Activated CD4-positive, alpha-beta T cell treated with anti-CD3 and anti-CD28 coated beads, Interleukin-2, amount 10 ng/mL, durations not matched to agents 7 days and 5 days (primary cell): ENCODE measurements around the gene CFAP43. TPM values are rescaled to one million over a fixed set of nuclear protein-coding genes. Genes with fewer than 3 reads are reported as not detected.

Experiments used
- CTCF ChIA-PET: fragments of 350-600 bp; sonication (Branson Sonifier 250); formaldehyde crosslinking; loops from one replicate; lab custom pipeline; 2021; ENCODE audit warnings: antibody characterized with exemption; lab: Charles Lee
- POLR2A ChIA-PET: fragments of 350-600 bp; sonication (Branson Sonifier 250); formaldehyde crosslinking; loops from one replicate; lab custom pipeline; 2021; ENCODE audit warnings: antibody characterized with exemption; lab: Charles Lee
- DNase-seq: peaks from one replicate; pipeline ENCODE4 v3.0.0-alpha.2; 2020
- H3K27ac Mint-ChIP-seq: one replicate; pipeline ENCODE4 v1.8.0; 2021; ENCODE audit warnings: mild to moderate bottlenecking, moderate library complexity, mixed read lengths
- H3K27me3 Mint-ChIP-seq: one replicate; pipeline ENCODE4 v1.8.0; 2021; ENCODE audit warnings: mixed read lengths
- H3K36me3 Mint-ChIP-seq: one replicate; pipeline ENCODE4 v1.8.0; 2021; ENCODE audit warnings: low read depth, mixed read lengths
- H3K4me1 Mint-ChIP-seq: one replicate; pipeline ENCODE4 v1.8.0; 2021; ENCODE audit warnings: mixed read lengths
- H3K4me3 Mint-ChIP-seq: one replicate; pipeline ENCODE4 v1.8.0; 2021; ENCODE audit warnings: mild to moderate bottlenecking, moderate library complexity, mixed read lengths
- H3K9me3 Mint-ChIP-seq: one replicate; pipeline ENCODE4 v1.8.0; 2021; ENCODE audit warnings: mixed read lengths
- total RNA-seq, 2 experiments: library from RNA; stranded (reverse); gene quantifications; one replicate each; pipeline ENCODE4 v1.2.3, GENCODE V29; 2021

The CFAP43 gene
- total RNA-seq, 2 experiments from 2014 or later, result not detected

GRCh38 chr10:104144931-104145330, 87.2 kb downstream of the CFAP43 start:
- Mint-ChIP-seq H3K9me3 (no peaks in the 10 kb centered on the region), H3K27me3 (peaks cover 42% of the 10 kb centered on the region), H3K4me1 (no peaks in the 10 kb centered on the region), H3K4me3 (no peak overlapping the region), H3K36me3 (no peaks in the 10 kb centered on the region), H3K27ac (no peak overlapping the region)
- ChIA-PET CTCF (no interaction called here), POLR2A (interaction anchor here (0.6 to 0.7 kb wide), 2 partner anchors 126 to 534 kb away, joined by 3 to 8 read pairs; no protein-coding TSS in a partner anchor)
- DNase-seq, result no peak

DNA sequence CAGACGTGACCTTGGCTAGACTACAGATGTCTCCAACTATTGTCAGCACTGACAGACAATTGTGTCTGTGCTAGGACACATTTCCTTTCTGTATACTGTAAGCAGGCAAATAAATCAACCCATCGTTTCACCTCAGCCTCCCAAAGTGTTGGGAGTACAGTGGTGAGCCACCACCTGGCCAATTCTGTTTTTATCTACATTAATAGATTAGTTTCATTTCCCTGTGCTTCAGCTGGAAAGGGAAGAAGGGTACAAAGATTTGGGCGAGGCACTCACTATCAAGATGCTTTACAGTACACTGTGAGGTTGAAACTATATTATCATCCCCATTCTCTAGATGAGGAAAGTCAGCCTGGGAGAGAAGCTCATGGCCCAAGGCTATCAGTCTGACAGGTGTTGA, 88.3 kb downstream of the CFAP43 start:
- no peak for DNase-seq
- Mint-ChIP-seq H3K36me3 (no peaks in the 10 kb centered on the region), H3K4me1 (no peaks in the 10 kb centered on the region), H3K27ac (no peak overlapping the region), H3K9me3 (no peaks in the 10 kb centered on the region), H3K4me3 (no peak overlapping the region), H3K27me3 (peaks cover 43% of the 10 kb centered on the region)
- CTCF ChIA-PET, result interaction anchor here (1.2 kb wide), 1 partner anchor 22 kb away, joined by 3 read pairs; the partner anchor contains the start of gene SFR1
- POLR2A ChIA-PET, result no interaction called here

DNA sequence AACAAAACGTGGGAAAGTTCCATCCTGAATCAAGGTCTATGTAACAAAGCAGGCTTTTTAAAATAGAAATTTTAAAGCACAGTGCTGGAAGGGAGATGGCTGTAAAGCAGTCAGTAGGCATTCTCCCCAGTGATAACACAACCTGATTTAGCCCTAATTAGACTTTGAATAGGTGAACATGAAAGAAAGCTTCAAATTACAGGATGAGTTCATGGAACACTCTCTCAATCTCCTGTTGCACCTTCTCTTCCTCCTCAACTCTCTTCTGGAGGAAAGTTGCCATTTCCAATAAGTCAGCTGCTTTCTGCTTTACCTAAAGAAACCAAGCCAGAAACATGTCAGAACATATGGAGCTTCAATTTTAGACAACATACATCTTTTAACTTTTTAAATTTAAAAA, 90.1 kb downstream of the CFAP43 start:
- Mint-ChIP-seq H3K27ac (no peak overlapping the region), H3K36me3 (no peaks in the 10 kb centered on the region), H3K9me3 (no peaks in the 10 kb centered on the region), H3K4me1 (no peaks in the 10 kb centered on the region), H3K27me3 (peaks cover 36% of the 10 kb centered on the region), H3K4me3 (no peak overlapping the region)
- DNase-seq, result no peak
- ChIA-PET POLR2A (no interaction called here), CTCF (no interaction called here)

GRCh38 chr10:104139221-104139620, 92.9 kb downstream of the CFAP43 start:
- H3K4me3 Mint-ChIP-seq, result no peak overlapping the region
- CTCF ChIA-PET, result interaction anchor here (0.7 to 1.7 kb wide), 2 partner anchors 17 to 452 kb away, joined by 3 to 5 read pairs; partner anchors contain the start of gene SFR1
- POLR2A ChIA-PET, result no interaction called here
- H3K4me1 Mint-ChIP-seq, result no peaks in the 10 kb centered on the region
- no peak for DNase-seq
- peaks cover 23% of the 10 kb centered on the region for H3K27me3 Mint-ChIP-seq
- no peak overlapping the region for H3K27ac Mint-ChIP-seq
- H3K9me3 Mint-ChIP-seq, result no peaks in the 10 kb centered on the region
- H3K36me3 Mint-ChIP-seq, result no peaks in the 10 kb centered on the region

DNA sequence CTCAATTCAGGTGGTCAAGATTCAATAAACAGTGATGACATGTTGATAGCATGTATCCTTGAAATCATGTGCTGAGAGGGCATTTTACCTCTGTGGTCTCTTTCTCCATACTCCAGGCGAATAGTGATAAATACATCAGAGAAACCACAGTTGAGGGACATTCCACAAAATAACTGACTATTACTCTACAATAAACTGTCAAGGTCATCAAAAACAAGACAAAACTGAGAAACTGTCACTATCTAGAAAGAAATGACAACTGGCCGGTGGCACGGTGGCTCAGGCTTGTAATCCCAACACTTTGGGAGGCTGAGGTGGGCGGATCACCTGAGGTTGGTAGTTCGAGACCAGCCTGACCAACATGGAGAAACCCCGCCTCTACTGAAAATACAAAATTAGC, 94.0 kb downstream of the CFAP43 start:
- POLR2A ChIA-PET, result no interaction called here
- CTCF ChIA-PET, result interaction anchor here (0.6 kb wide), 1 partner anchor 281 kb away, joined by 3 read pairs; no protein-coding TSS in a partner anchor
- no peaks in the 10 kb centered on the region for H3K4me1 Mint-ChIP-seq
- peaks cover 28% of the 10 kb centered on the region for H3K27me3 Mint-ChIP-seq
- DNase-seq, result no peak
- H3K4me3 Mint-ChIP-seq, result no peak overlapping the region
- no peaks in the 10 kb centered on the region for H3K36me3 Mint-ChIP-seq
- H3K9me3 Mint-ChIP-seq, result no peaks in the 10 kb centered on the region
- no peak overlapping the region for H3K27ac Mint-ChIP-seq

DNA sequence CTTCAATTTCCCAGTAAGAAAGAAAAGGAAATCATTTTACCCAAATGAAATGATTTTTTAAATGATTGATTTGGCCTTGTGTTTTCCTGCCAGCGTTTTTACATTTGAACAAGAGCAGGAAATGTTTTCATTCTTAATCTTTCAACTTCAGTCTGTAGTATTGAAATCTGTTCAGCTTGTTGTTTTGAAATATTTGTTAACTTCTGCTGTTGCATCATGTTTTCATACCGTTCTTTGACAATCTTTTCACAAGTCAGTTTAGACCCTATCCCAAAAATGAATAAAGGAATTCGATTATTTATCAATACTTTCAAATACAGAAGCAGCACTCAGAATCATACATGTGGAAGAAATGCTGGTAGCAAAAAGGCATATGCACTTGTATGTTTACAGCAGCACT, 102.1 kb downstream of the CFAP43 start:
- H3K4me1 Mint-ChIP-seq, result peaks cover 7% of the 10 kb centered on the region
- ChIA-PET CTCF (interaction anchor here (1.1 kb wide), 1 partner anchor 9 kb away, joined by 3 read pairs; the partner anchor contains the start of gene SFR1), POLR2A (no interaction called here)
- H3K4me3 Mint-ChIP-seq, result no peak overlapping the region
- no peak for DNase-seq
- H3K9me3 Mint-ChIP-seq, result no peaks in the 10 kb centered on the region
- no peak overlapping the region for H3K27ac Mint-ChIP-seq
- peaks cover 21% of the 10 kb centered on the region for H3K27me3 Mint-ChIP-seq
- peaks cover 13% of the 10 kb centered on the region for H3K36me3 Mint-ChIP-seq

- Mint-ChIP-seq H3K27me3 (peaks cover 8% of the 10 kb centered on the region), H3K4me1 (peaks cover 17% of the 10 kb centered on the region), H3K4me3 (no peak overlapping the region), H3K9me3 (no peaks in the 10 kb centered on the region), H3K27ac (no peak overlapping the region), H3K36me3 (peaks cover 18% of the 10 kb centered on the region)
- DNase-seq, result no peak
- ChIA-PET CTCF (no interaction called here), POLR2A (no interaction called here)
These were observed 104.0 kb downstream of the CFAP43 start for GRCh38 chr10:104128214-104128613.

GRCh38 chr10:104127411-104127810, 104.8 kb downstream of the CFAP43 start:
- Mint-ChIP-seq H3K27ac (no peak overlapping the region), H3K4me3 (no peak overlapping the region), H3K36me3 (peaks cover 18% of the 10 kb centered on the region), H3K4me1 (peaks cover 24% of the 10 kb centered on the region), H3K27me3 (no peaks in the 10 kb centered on the region), H3K9me3 (no peaks in the 10 kb centered on the region)
- DNase-seq, result no peak
- ChIA-PET CTCF (no interaction called here), POLR2A (no interaction called here)

GRCh38 chr10:104123397-104123796, 108.8 kb downstream of the CFAP43 start:
- Mint-ChIP-seq H3K9me3 (no peaks in the 10 kb centered on the region), H3K27me3 (no peaks in the 10 kb centered on the region), H3K4me1 (peaks cover 42% of the 10 kb centered on the region), H3K27ac (peak overlapping the region; percentile 100), H3K36me3 (peaks cover 18% of the 10 kb centered on the region), H3K4me3 (peak overlapping the region; percentile 94)
- ChIA-PET CTCF (interaction anchor here (0.6 to 1.5 kb wide), 5 partner anchors 105 to 238 kb away, joined by 3 read pairs; no protein-coding TSS in a partner anchor), POLR2A (no interaction called here)
- DNase-seq, result no peak

DNA sequence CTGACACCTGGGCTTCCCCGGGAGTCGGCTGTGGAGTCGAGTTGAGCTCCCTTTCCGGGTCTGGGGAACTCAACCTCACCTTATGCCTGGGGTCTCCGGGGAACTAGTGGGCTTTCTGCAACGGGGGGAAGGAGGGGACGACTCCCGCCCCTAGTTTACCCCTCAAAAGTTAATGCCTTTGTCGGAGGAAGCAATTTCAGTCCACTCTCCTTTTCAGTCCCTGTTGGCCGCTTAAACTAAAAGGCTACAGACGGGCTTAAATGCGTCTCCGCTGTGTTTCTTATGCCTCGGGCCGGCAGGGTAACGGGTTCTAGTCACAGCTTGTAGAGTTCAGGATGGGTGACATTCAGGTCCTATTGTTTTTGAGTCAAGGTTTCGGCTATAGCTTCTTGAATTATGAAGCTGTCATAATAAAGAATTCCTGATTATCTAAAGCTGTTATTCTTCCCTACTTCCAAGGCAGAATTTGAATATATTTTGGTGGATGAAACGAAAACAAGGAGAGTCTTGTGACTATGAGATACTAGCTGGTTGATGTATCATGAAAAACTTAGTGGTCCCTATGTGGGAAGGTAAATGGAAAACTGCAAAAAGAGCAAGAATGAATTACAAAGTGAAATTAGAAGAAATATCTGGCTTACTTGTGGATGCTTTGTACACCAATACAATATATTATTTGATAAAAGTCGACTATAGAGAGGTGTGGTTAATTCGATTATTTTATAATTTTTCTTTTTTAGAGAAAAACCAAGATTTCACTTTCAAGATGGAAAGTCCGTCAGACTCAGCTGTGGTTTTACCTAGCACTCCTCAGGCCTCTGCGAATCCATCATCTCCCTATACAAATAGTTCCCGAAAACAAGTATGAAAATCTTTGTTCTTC, 109.7 kb downstream of the CFAP43 start:
- peaks cover 42% of the 10 kb centered on the region for H3K4me1 Mint-ChIP-seq
- ChIA-PET POLR2A (interaction anchor here (1.0 to 1.7 kb wide), 2 partner anchors 201 to 232 kb away, joined by 5 read pairs; no protein-coding TSS in a partner anchor), CTCF (interaction anchor here (0.6 to 1.9 kb wide), 21 partner anchors 7 to 237 kb away, joined by 3 to 7 read pairs (median 3); no protein-coding TSS in a partner anchor)
- H3K4me3 Mint-ChIP-seq, result peak overlapping the region; percentile 94
- no peaks in the 10 kb centered on the region for H3K9me3 Mint-ChIP-seq
- H3K36me3 Mint-ChIP-seq, result peaks cover 18% of the 10 kb centered on the region
- DNase-seq, result no peak
- H3K27me3 Mint-ChIP-seq, result peaks cover 2% of the 10 kb centered on the region
- H3K27ac Mint-ChIP-seq, result peak overlapping the region; percentile 100

DNA sequence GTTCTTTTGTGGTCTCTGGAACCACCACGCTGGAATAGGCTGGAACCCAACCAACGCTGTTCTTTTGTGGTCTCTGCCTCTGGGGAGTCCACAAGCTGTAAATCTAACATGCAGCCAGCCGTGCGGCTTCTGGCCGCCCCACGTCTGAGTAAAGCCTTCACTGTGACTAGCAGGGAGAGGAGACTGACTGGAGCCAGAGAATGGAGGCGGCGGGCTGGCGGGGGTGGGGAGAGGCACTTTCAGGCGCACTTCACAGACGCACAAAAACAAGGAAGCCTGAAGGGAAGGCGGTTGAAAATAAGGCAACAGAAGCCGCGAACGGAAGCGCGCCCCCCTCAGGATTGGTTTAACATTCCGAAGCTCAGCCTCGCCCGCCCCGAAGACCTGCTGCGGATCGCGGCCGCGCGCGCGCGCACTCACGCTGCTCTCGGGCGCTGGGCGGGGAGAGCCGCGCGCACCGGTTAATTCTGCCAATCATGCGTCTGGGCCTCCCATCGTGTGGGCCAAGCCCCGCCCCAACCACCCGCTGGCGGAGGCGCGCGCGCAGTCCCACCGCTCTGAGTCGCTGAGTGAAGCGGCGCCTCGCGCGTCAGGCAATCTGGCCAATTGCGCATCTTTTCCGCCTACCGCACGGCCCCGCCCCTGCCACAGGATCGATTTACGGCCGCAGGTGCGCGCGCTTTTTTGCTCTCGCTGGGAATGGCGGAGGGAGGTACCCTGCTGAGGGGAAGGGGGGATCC, 110.5 kb downstream of the CFAP43 start, which contains the start of gene SFR1:
TSS of gene SFR1 (plus strand) at position 687 of the 740 bp plus-strand sequence. CDS start at position 700, 13 bp downstream.
- peak; percentile 99 for DNase-seq
- peaks cover 18% of the 10 kb centered on the region for H3K36me3 Mint-ChIP-seq
- H3K4me1 Mint-ChIP-seq, result peaks cover 42% of the 10 kb centered on the region
- peaks cover 7% of the 10 kb centered on the region for H3K27me3 Mint-ChIP-seq
- H3K27ac Mint-ChIP-seq, result peak within 1 kb of the TSS; percentile 100
- ChIA-PET CTCF (interaction anchor here (0.6 to 1.9 kb wide), 28 partner anchors 8 to 236 kb away, joined by 3 to 7 read pairs (median 4); no protein-coding TSS in a partner anchor), POLR2A (interaction anchor here (1.0 to 1.7 kb wide), 2 partner anchors 200 to 232 kb away, joined by 5 read pairs; no protein-coding TSS in a partner anchor)
- H3K9me3 Mint-ChIP-seq, result no peaks in the 10 kb centered on the region
- H3K4me3 Mint-ChIP-seq, result peak within 1 kb of the TSS; percentile 94

- no peaks in the 10 kb centered on the region for H3K9me3 Mint-ChIP-seq
- H3K4me3 Mint-ChIP-seq, result peak overlapping the region; percentile 94
- peaks cover 13% of the 10 kb centered on the region for H3K36me3 Mint-ChIP-seq
- CTCF ChIA-PET, result interaction anchor here (0.6 to 1.9 kb wide), 22 partner anchors 8 to 235 kb away, joined by 3 to 7 read pairs (median 4); no protein-coding TSS in a partner anchor
- peak; percentile 82 for DNase-seq
- peaks cover 40% of the 10 kb centered on the region for H3K4me1 Mint-ChIP-seq
- H3K27me3 Mint-ChIP-seq, result peaks cover 9% of the 10 kb centered on the region
- POLR2A ChIA-PET, result interaction anchor here (0.6 to 1.7 kb wide), 3 partner anchors 73 to 199 kb away, joined by 4 to 5 read pairs (median 5); no protein-coding TSS in a partner anchor
- H3K27ac Mint-ChIP-seq, result peak overlapping the region; percentile 100
These were observed 111.2 kb downstream of the CFAP43 start for GRCh38 chr10:104120903-104121484.
